ENCODE results near the gene NPAS1.
"Not testable (repeated sequence)": the region's sequence is repeated elsewhere in the genome, so short reads cannot be mapped to it uniquely, and the experiment has no call there.

The NPAS1 gene

DNA sequence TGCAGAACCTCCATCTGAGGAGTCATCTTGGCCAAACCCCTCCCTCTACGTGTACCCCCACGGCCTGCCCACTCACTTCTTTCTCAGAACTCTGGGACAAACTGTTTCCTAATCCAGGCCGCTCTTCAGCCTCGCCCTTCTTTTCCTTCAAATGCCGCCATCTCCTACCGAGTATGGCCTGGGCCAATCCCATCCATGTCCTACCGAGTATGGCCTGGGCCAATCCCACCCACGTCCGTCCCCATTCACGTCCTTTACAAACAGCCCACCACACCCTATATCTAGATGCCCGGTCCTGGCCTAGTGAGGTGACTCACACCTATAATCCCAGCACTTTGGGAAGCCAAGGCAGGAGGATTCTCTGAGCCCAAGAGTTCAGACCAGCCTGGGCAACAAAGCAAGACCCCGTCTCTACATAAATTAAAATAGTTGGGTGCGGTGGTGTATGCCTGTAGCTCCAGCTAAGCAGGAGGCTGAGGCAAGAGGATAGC, 27.7 kb downstream of the NPAS1 start:
- DNase-seq = no peak

GRCh38 chr19:47047763-47048405, 28.2 kb downstream of the NPAS1 start:
- peak; percentile 94 for DNase-seq

DNA sequence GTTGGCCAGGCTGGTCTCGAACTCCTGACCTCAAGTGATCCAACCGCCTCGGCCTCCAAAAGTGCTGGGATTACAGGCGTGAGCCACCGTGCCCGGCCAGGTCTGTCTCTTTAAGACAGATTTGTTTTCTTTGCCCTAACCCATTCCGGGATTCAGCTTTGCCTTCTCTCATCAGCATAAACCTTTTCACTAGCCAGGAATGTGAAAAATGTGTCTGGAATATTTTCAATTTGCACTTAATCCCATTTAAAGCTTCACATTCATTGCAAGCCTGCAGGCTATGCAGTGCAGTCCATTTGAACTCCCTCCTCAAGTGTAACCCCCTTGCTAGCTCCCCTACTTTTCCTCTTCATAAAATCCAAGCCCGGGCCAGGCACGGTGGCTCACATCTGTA, 29.7 kb downstream of the NPAS1 start:
- DNase-seq = peak; percentile 57

DNA sequence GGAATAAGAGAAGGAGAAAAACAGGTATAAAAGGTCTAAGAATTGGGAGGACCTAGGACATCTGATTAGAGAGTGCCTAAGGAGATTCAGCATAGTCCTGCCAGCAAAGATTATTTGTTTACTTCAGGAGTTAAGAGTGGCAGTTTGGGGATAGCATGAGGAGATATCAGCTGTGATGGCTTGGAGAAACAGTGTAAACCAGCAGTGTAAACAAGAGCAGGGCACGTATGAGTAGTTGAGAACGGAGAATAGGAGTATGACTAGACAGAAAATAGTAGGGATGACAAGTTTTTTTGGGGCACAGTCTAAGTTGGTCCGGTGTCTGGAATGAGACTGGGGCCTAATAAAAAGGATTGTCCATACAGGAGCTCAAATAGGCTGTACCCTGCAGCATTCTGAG, 30.9 kb downstream of the NPAS1 start:
- DNase-seq = not testable (repeated sequence)

DNA sequence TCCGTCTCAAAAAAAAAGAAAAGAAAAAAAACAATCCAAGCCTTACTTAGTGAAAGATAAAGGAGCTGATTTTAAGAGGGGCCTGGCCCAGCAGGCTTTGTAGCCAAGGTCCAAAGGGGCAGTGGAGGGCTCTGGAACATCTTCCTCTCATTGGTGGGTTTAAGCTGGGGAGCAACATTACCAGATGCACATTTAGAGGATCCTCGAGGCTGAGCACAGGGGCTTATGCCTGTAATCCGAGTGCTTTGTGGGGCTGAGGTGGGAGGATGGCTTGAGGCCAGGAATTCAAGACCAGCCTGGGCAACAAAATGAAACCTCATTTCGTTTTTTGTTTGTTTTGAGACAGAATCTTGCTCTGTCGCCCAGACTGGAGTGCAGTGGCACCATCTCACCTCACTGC, 36.8 kb downstream of the NPAS1 start:
- DNase-seq = peak; percentile 25

GRCh38 chr19:47057328-47057727, 37.7 kb downstream of the NPAS1 start:
- no peak for DNase-seq

DNA sequence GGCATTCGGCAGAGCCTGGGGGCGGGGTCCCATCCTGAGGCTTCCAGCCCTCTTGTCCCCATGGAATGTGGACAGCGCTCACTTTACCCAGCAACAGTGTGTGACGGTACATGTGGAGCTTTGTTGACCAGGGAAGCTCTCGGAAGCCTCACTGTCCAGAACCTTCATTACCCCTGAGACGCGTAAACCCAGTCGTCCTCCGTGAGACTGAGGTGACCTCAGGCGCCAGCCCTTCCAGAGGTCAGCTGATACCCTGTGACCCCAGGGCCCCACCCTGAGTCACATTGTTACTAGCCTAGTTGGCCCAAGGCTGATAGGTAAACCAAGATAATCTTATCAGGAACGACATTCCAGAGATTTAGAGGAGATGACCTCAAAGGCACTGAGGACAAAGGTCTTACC, 39.0 kb downstream of the NPAS1 start:
- no peak for DNase-seq

DNA sequence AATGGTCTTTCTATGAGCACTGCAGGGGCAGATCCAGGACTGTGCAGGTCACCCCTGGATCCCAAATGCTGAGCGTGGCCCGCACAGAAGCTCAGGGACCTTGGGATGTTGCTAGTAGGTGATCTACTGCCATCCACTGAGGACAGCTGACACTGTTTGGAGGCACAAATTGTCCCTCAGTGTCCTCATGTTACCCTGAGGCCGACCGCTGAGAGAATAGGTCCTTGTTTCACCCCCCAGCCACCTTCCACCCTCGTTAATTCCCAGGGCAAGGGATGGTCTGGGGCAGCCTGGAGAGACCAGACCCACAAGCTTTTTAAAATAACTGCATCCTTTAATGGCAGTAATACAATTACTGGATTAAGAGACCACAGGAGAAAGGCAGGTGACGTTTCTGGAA, 44.2 kb downstream of the NPAS1 start:
- DNase-seq = no peak

- no peak for DNase-seq
Measured at GRCh38 chr19:47065242-47065641, 45.6 kb downstream of the NPAS1 start.

GRCh38 chr19:47066376-47067214, 47.0 kb downstream of the NPAS1 start:
- no peak for DNase-seq

GRCh38 chr19:47067215-47067847, 47.7 kb downstream of the NPAS1 start:
- DNase-seq = no peak

GRCh38 chr19:47068246-47068645, 48.6 kb downstream of the NPAS1 start:
- no peak for DNase-seq

- no peak for DNase-seq
Measured at GRCh38 chr19:47068876-47069406, 49.3 kb downstream of the NPAS1 start.

DNA sequence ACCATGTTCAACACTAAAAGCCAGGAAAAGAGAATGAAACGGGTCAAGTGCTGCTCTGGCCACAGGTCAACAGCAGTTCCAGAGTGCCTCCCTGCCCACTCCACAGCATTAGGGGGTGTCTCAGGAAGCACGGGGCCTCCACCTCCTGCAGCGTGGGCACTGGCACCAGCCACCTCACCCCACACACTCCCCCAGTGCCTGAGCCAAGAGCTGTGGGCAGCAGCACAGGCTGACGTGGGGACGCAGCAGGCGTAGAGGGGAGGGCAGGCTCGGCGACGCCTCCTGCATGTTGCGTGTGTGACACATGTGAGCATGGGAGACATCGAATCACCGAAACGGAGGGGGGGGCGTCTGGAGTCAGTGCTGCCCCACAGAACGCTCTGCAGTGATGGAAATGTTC, 50.2 kb downstream of the NPAS1 start:
- no peak for DNase-seq

DNA sequence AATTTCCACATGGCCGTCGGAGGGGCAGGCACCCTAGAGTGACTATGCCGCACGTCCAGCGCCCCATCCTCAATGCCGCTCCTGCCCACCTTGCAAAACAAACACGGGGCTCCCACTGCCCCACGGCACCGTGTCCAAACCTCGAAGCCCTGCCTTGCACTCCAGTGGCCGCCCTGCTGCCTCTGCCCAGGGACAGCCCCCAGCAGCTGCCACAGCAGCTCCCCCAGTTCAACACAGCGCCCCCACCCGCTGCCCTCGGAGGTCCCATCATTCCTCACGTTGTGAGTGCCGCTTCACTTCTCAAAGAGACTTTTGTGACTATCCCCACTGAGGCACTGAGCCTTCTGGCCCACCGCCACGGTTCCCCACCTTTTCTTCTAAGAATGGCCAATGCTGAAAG, 51.1 kb downstream of the NPAS1 start:
- no peak for DNase-seq

- no peak for DNase-seq
Measured at GRCh38 chr19:47071731-47072130, 52.1 kb downstream of the NPAS1 start.

DNA sequence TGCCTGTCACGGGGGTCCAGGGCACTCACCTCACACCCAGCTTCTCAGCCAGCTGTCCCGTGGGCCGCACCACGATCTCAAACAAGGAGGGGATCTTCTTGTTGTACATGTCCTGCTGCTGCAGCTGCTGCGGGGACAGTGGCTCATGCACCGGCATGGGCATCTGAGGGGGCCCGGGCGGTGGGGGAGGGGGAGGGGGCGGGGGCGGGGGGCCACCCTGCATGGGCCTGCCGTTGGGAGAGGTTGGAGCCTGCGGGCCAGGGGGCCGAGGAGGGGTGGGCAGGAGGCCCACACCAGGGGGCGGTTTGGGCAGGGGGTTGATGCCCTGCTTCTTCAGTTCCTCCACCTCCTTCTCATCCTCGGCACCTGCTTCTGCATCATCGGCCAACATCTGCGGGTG, 52.7 kb downstream of the NPAS1 start:
- no peak for DNase-seq

DNA sequence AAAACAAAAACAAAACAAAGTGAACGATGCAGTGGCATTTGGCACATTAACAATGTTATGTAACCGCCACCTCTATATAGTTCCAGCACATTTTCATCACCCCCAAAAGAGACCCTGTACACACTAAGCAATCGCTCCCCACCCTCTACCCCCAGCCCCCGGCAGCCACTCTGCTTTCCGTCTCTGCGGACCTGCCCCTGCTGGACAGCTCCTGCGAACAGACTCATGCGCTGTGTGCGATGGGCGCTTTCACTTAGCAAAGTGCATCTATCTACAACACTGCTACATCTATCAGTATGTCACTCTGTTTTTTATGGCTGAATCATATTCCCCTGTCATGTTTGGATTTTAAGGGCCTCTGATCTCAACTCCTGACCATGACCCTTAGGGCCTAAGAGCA, 53.9 kb downstream of the NPAS1 start:
- DNase-seq = no peak

GRCh38 chr19:47074621-47075020, 55.0 kb downstream of the NPAS1 start:
- no peak for DNase-seq

GRCh38 chr19:47075179-47075810, 55.7 kb downstream of the NPAS1 start:
- no peak for DNase-seq

- DNase-seq = no peak
Measured at GRCh38 chr19:47075941-47076340, 56.3 kb downstream of the NPAS1 start.

GRCh38 chr19:47078351-47078750, 58.7 kb downstream of the NPAS1 start:
- not testable (repeated sequence) for DNase-seq

- no peak for DNase-seq
Measured at GRCh38 chr19:47081095-47081494, 61.5 kb downstream of the NPAS1 start.
